Embryonic facial prominence (tissue), 1 donor: ENCODE measurements around the gene UCN3.
"Not testable (repeated sequence)": the region's sequence is repeated elsewhere in the genome, so short reads cannot be mapped to it uniquely, and the experiment has no call there.

Experiments used
- DNase-seq: peaks from one replicate; pipeline ENCODE4 v3.0.0-alpha.2; 2016; ENCODE audit errors: extremely low spot score

Gene UCN3

GRCh38 chr10:5369362-5370158, 4.8 kb downstream of the UCN3 start:
- no peak for DNase-seq

DNA sequence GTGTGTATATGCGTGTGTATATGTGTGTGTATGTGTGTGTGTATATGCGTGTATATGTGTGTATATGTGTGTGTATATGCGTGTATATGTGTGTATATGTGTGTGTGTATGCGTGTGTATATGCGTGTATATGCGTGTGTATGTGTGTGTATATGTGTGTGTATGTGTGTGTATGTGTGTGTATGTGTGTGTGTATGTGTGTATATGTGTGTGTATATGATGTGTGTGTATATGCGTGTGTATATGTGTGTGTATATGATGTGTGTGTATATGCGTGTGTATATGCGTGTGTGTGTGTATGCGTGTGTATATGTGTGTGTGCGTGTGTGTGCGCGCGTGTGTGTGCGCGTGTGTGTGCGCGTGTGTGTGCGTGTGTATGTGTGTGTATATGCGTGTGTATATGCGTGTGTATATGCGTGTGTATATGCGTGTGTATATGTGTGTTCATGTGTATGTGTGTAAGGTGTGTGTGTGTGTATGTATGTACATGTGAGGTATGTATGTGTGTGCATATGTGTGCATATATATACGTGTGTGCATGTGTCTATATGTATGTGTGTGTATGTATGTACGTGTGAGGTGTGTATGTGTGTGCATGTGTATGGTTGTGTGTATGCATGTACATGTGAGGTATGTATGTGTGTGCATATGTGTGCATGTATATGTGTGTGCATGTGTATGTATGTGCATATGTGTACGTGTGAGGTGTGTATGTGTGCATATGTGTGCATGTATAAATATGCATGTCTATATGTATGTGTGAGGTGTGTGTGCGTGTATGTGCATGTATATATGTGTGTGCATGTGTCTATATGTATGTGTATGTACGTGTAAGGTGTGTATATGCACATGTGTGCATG, 6.0 kb downstream of the UCN3 start:
- DNase-seq = no peak

- DNase-seq = no peak
Measured at GRCh38 chr10:5373307-5373706, 8.5 kb downstream of the UCN3 start.

DNA sequence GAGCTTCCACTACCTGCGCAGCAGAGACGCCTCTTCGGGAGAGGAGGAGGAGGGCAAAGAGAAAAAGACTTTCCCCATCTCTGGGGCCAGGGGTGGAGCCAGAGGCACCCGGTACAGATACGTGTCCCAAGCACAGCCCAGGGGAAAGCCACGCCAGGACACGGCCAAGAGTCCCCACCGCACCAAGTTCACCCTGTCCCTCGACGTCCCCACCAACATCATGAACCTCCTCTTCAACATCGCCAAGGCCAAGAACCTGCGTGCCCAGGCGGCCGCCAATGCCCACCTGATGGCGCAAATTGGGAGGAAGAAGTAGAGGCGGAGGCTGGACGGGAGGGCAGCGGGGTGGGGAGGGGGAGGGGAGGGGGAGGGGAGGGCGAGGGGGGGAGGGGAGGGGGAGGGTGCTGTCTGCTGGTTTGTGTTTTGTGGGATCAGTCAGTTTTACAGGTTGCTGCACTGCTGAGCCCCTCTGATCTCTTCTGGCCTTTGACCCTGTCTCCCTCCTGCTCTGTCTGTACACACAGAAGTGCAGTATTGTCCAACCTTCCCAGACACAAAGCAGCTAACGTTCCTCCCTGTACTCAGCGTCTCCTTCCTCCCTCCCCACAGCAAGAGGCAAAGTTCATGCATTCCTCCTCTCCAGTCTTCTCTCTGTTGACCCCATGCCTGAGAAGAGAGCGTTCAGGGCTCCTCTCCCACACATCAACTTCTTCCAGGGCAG, 9.3 kb downstream of the UCN3 start:
- no peak for DNase-seq

DNA sequence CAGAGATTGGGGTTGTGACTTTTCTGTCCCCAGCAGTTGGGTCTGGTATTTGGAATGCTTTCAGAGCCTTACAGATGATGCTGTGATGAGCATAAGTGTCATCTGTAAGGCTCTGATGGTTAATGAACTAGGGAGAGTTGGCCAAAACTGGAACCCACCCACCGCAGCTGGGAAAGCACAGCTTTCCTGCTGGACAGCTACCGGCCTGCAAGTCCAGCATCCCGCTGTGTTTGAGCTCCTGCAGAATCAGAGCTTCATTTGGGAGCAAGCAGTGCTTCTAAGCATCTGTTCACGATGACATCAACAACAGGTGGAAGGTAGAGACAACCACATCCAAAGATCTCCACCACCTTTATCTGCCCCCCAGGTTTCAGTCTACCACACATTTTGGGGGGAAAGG, 11.7 kb downstream of the UCN3 start:
- no peak for DNase-seq

DNA sequence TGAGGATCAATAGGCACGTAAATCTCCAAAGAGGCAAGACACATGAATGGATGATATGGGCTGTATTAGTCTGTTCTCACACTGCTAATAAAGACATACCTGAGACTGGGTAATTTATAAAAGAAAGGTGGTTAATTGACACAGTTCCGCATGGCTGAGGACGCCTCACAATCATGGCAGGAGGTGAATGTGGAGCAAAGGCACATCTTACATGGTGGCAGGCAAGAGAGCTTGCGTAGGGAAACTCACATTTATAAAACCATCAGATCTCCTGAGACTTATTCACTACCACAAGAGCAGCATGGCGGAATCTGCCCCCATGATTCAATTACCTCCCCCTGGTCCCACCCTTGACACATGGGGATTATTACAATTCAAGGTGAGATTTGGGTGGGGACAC, 14.4 kb downstream of the UCN3 start:
- DNase-seq = not testable (repeated sequence)

- not testable (repeated sequence) for DNase-seq
Measured at GRCh38 chr10:5380395-5380794, 15.6 kb downstream of the UCN3 start.

DNA sequence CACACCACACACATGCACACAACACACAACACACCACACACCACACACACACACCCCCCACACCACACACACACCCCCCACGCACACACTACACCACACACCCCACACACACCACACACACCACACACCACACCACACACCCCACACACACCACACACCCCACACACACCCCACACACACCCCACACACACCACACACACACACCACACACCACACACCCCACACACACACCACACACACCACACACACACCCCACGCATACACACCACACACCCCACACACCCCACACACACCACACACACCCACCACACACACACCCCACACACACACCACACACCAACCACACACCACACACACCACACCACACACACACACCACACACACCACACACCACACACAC, 16.4 kb downstream of the UCN3 start:
- DNase-seq = no peak

GRCh38 chr10:5385224-5385623, 20.5 kb downstream of the UCN3 start:
- DNase-seq = no peak

DNA sequence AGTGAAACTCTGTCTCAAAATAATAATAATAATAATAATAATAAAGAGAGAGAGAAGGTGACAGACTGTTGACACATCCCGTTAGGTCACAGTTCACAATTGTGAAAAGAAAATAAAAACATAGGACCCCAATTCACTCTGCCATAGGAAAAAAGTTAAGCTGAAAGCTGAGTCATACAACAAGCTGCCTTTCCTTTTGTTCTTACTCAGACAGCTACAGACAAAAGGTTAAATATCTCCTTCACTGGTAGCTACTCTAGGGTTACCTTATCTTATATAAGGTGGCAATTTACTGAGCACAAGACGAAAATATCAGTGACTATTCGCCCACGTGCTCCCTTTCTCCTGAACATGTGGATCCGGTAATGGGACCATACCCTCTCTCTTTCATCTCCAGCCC, 22.4 kb downstream of the UCN3 start:
- no peak for DNase-seq

GRCh38 chr10:5390607-5391205, 25.9 kb downstream of the UCN3 start:
- no peak for DNase-seq

DNA sequence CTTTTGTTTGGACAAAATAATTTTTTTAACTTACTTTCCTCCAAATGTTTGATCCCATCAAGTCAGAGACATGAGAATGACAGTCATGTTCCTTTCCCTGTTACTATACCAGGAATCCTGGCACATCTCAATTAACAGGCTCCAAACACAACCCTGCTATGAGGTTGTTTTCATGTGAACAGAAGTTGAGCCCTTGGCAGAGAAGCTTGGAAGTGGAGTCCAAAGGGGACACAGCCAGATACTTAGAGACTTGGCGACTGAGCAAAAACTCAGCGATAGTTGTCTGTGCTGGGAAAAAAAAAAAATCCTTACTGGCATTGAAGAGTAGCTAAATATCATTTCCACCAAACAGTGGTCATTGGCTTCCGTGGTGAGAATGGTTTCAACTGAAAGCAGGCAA, 27.0 kb downstream of the UCN3 start:
- DNase-seq = no peak

DNA sequence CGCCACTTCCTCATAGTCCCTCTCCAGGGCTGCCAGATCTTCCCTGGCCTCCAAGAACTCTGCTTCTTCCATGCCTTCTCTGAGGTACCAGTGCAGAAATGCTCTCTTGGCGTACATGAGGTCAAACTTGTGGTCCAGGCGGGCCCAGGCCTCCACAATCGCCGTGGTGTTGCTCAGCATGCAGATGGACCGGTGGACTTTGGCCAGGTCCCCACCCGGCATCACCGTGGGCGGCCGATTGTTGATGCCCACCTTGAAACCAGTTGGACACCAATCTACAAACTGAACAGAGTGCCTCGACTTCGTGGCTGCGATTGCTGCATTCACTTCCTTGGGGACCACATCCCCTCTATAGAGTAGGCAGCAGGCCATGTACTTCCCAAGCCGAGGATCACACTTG, 28.8 kb downstream of the UCN3 start:
- no peak for DNase-seq

GRCh38 chr10:5395168-5395567, 30.4 kb downstream of the UCN3 start:
- DNase-seq = no peak

GRCh38 chr10:5396556-5397300, 32.0 kb downstream of the UCN3 start:
- no peak for DNase-seq

DNA sequence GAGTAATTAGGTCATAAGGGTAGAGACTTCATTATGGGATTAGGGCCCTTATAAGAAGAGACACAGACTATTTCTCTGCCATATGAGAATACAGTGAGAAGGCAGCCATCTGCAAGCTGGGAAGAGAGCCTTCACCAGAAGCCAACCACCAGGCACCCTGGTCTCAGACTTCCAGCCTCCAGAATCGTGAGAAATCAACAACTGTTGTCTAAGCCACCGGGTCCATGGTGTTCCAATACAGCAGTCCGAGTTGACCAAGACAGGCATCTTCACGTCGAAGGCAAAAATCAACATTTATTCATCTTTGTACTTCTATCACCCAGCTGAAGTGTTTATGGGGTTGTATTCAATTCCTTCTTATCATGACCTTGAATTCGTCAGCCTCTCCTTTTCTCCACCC, 34.6 kb downstream of the UCN3 start:
- DNase-seq = no peak

DNA sequence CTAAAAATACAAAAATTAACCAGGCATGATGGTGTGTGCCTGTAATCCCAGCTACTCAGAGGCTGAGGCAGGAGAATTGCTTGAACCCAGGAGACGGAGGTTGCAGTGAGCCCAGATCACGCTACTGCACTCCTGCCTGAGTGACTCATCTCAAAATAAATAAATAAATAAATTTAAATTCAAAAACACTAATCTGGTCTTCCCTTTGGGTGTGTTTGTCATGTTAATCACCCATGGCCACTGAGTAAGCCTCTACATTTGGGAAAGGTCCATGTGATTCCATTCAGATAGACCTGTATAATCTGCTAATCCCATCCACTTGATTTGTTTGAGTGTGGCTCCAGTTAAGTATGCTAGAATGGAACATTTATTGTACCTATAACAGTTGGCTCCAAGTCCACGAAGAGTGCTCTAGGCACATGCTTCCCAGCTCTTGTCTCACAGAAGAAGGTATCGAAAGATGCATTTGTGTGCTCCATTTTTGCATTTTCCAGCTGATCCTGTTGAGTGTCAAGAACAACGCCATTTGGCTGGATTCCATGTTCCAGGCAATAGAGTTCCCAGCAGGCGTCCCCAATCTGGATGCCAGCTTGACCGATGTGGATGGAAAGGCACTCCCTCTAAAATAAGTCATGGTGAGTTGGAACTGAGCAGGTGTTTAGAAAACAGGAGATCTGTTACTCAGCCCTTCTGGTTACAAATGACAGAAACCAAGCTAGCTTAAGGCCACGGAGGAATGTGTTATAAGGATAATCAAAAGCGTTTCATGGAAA, 35.9 kb downstream of the UCN3 start:
- DNase-seq = no peak

- no peak for DNase-seq
Measured at GRCh38 chr10:5402798-5403197, 38.0 kb downstream of the UCN3 start.

- DNase-seq = no peak
Measured at GRCh38 chr10:5404208-5405041, 39.7 kb downstream of the UCN3 start, which contains the start of gene TUBAL3. TSS of gene TUBAL3 (minus strand) at chr10:5404828. CDS start at chr10:5404792, 36 bp downstream.
